Endodermal cell (in vitro differentiated cells): ENCODE measurements around the gene GBP4. TPM values are rescaled to one million over a fixed set of nuclear protein-coding genes. Genes with fewer than 3 reads are reported as not detected.

Experiments
- DNase-seq: peaks from one replicate; pipeline ENCODE4 v3.0.0-alpha.2; 2017
- H3K27ac ChIP-seq: 2 replicates; pipeline ENCODE4 v1.5.1; 2013; ENCODE audit warnings: mild to moderate bottlenecking, low read depth, low read length, moderate library complexity
- H3K27me3 ChIP-seq: 2 replicates; pipeline ENCODE4 v1.6.1; 2013; ENCODE audit warnings: mild to moderate bottlenecking, low read length, moderate library complexity; ENCODE audit not compliant: insufficient read depth, control insufficient read depth, poor library complexity, severe bottlenecking
- H3K36me3 ChIP-seq: 2 replicates; pipeline ENCODE4 v1.7.0; 2013; ENCODE audit warnings: mild to moderate bottlenecking, low read length, moderate library complexity; ENCODE audit not compliant: control insufficient read depth, insufficient read depth
- H3K4me1 ChIP-seq: one replicate; pipeline ENCODE4 v1.7.0; 2013; ENCODE audit warnings: low read length; ENCODE audit not compliant: control insufficient read depth, insufficient read depth
- H3K4me3 ChIP-seq: 2 replicates; pipeline ENCODE4 v1.5.1; 2013; ENCODE audit warnings: mild to moderate bottlenecking, low read length, moderate library complexity
- H3K9ac ChIP-seq: 2 replicates; pipeline ENCODE4 v1.6.1; 2013; ENCODE audit warnings: mild to moderate bottlenecking, low read length, moderate library complexity; ENCODE audit not compliant: poor library complexity, severe bottlenecking; ENCODE audit errors: extremely low read depth
- H3K9me3 ChIP-seq: 2 replicates; pipeline ENCODE4 v1.6.1; 2013; ENCODE audit warnings: mild to moderate bottlenecking, low read length, moderate library complexity; ENCODE audit not compliant: control insufficient read depth
- H3K27ac Mint-ChIP-seq: 2 replicates; pipeline ENCODE4 v1.8.0; 2020; ENCODE audit warnings: mixed read lengths
- H3K27me3 Mint-ChIP-seq: 2 replicates; pipeline ENCODE4 v1.8.0; 2021; ENCODE audit warnings: mild to moderate bottlenecking, mixed read lengths; ENCODE audit not compliant: insufficient read depth
- H3K36me3 Mint-ChIP-seq: 2 replicates; pipeline ENCODE4 v1.8.0; 2020; ENCODE audit warnings: low read depth, mixed read lengths
- H3K4me1 Mint-ChIP-seq: 2 replicates; pipeline ENCODE4 v1.8.0; 2020; ENCODE audit warnings: mixed read lengths
- H3K4me3 Mint-ChIP-seq: 2 replicates; pipeline ENCODE4 v1.8.0; 2020; ENCODE audit warnings: mild to moderate bottlenecking, moderate library complexity, mixed read lengths
- H3K9me3 Mint-ChIP-seq: 2 replicates; pipeline ENCODE4 v1.8.0; 2020; ENCODE audit warnings: mild to moderate bottlenecking, mixed read lengths
- CTCF ChIP-seq: fragments of 200-600 bp; sonication (generic); conservative IDR thresholded peaks from 2 replicates; pipeline ENCODE4 v1.5.0; 2021; ENCODE audit warnings: antibody characterized with exemption, mild to moderate bottlenecking
- WGBS, 2 experiments: methylation state at CpG; one replicate each; pipeline versions ENCODE4 v1.1.5 to v1.1.7; 2013; ENCODE audit warnings: missing lambda C conversion rate in 2 of 2, mixed read lengths in 1 of 2; ENCODE audit not compliant: insufficient coverage in 1 of 2, insufficient read length in 1 of 2; 5-methylcytosine and 5-hydroxymethylcytosine counted together
- total RNA-seq, 2 donors: library from RNA; stranded (reverse); fragmentation: NEBNext Ultra II Directional in 1 of 2; extraction: Animal tissue kit (Norgen Biotek cat#: 25700) in 1 of 2; gene quantifications; 2 replicates in 1 of 2; 3 replicates in 1 of 2; pipeline ENCODE4 v1.2.1, GENCODE V29; 2021

Gene GBP4
- total RNA-seq, 2 donors from 2014 or later: 0.55 to 2.8 TPM

GRCh38 chr1:89165811-89166210 lies 32.9 kb downstream of the GBP4 start:
- Histone ChIP-seq H3K9ac (no peak overlapping the region), H3K9me3 (no peaks in the 10 kb centered on the region), H3K27me3 (no peaks in the 10 kb centered on the region), H3K36me3 (no peaks in the 10 kb centered on the region), H3K4me3 (no peak overlapping the region), H3K4me1 (no peaks in the 10 kb centered on the region), H3K27ac (no peak overlapping the region)
- Mint-ChIP-seq H3K27ac (no peak overlapping the region), H3K4me1 (no peaks in the 10 kb centered on the region), H3K36me3 (no peaks in the 10 kb centered on the region), H3K4me3 (no peak overlapping the region), H3K27me3 (no peaks in the 10 kb centered on the region), H3K9me3 (peaks cover 5% of the 10 kb centered on the region)
- TF ChIP-seq CTCF: no peak
- 92% methylated on average over 5 of the region's 5 CpGs; no CpG with 5 or more reads in 1 of the 2 experiments for WGBS, 2 experiments
- DNase-seq: no peak

- Histone ChIP-seq H3K9ac (no peak overlapping the region), H3K4me1 (no peaks in the 10 kb centered on the region), H3K36me3 (no peaks in the 10 kb centered on the region), H3K9me3 (no peaks in the 10 kb centered on the region), H3K4me3 (no peak overlapping the region), H3K27me3 (no peaks in the 10 kb centered on the region), H3K27ac (no peak overlapping the region)
- TF ChIP-seq CTCF: no peak
- no peaks in the 10 kb centered on the region for H3K36me3 Mint-ChIP-seq
- DNase-seq: no peak
- peaks cover 9% of the 10 kb centered on the region for H3K9me3 Mint-ChIP-seq
- H3K4me3 Mint-ChIP-seq: no peak overlapping the region
- peaks cover under 1% of the 10 kb centered on the region for H3K4me1 Mint-ChIP-seq
- no peaks in the 10 kb centered on the region for H3K27me3 Mint-ChIP-seq
- 100% methylated on average over 1 of the region's 1 CpG; no CpG with 5 or more reads in 1 of the 2 experiments for WGBS, 2 experiments
- no peak overlapping the region for H3K27ac Mint-ChIP-seq
These were observed 47.7 kb downstream of the GBP4 start for GRCh38 chr1:89151047-89151446.

GRCh38 chr1:89149976-89150375 lies 48.8 kb downstream of the GBP4 start:
- H3K4me3 ChIP-seq: no peak overlapping the region
- DNase-seq: no peak
- Mint-ChIP-seq H3K4me3 (no peak overlapping the region), H3K27ac (no peak overlapping the region), H3K4me1 (no peaks in the 10 kb centered on the region), H3K36me3 (no peaks in the 10 kb centered on the region), H3K9me3 (no peaks in the 10 kb centered on the region), H3K27me3 (no peaks in the 10 kb centered on the region)
- no peaks in the 10 kb centered on the region for H3K9me3 ChIP-seq
- TF ChIP-seq CTCF: no peak
- no peaks in the 10 kb centered on the region for H3K4me1 ChIP-seq
- no peak overlapping the region for H3K9ac ChIP-seq
- no peaks in the 10 kb centered on the region for H3K36me3 ChIP-seq
- no peaks in the 10 kb centered on the region for H3K27me3 ChIP-seq
- H3K27ac ChIP-seq: no peak overlapping the region
- 95 to 100% methylated on average over 2 to 3 of the region's 3 CpGs for WGBS, 2 experiments
